PC-9 (cell line): Measurements from ENCODE around the gene AGMAT. TPM values are rescaled to one million over a fixed set of nuclear protein-coding genes. Genes with fewer than 3 reads are reported as not detected.

Experiments
- BruUV-seq: library from RNA; stranded (reverse); fragments of 400-500 nt; replicated peaks from 2 replicates; lab custom pipeline; 2021; lab: Mats Ljungman, UMichigan
- CTCF ChIA-PET: fragments of 300-600 bp; sonication (Branson Sonifier 250); formaldehyde crosslinking; loops from one replicate; lab custom pipeline; 2022; ENCODE audit warnings: antibody characterized with exemption; lab: Charles Lee
- POLR2A ChIA-PET: fragments of 300-600 bp; sonication (Branson Sonifier 250); formaldehyde crosslinking; loops from one replicate; lab custom pipeline; 2022; ENCODE audit warnings: antibody characterized with exemption; ENCODE audit not compliant: unreplicated experiment; lab: Charles Lee
- DNase-seq, 2 experiments: peaks; one replicate each; pipeline versions ENCODE4 v3.0.0 to v3.0.0-alpha.2; 2015 to 2022; ENCODE audit warnings: mixed read lengths in 1 of 2
- H2AFZ ChIP-seq: fragments of 200-600 bp; sonication (generic); 2 replicates; pipeline ENCODE4 v1.8.1; 2017; ENCODE audit warnings: antibody characterized with exemption
- H3F3A ChIP-seq: fragments of 200-600 bp; sonication (generic); 2 replicates; pipeline ENCODE4 v1.8.1; 2017; ENCODE audit warnings: antibody characterized with exemption, mild to moderate bottlenecking, low read depth; ENCODE audit not compliant: insufficient read depth
- H3K27ac ChIP-seq: fragments of 200-600 bp; sonication (generic); 2 replicates; pipeline ENCODE4 v1.6.1; 2016; ENCODE audit warnings: mixed run types
- H3K27me3 ChIP-seq: fragments of 200-600 bp; sonication (generic); 2 replicates; pipeline ENCODE4 v1.6.1; 2016; ENCODE audit warnings: low read depth, mixed run types; ENCODE audit not compliant: insufficient read depth
- H3K36me3 ChIP-seq: fragments of 200-600 bp; sonication (generic); 2 replicates; pipeline ENCODE4 v1.6.1; 2016; ENCODE audit warnings: low read depth, mixed run types
- H3K4me1 ChIP-seq: fragments of 200-600 bp; sonication (generic); replicated peaks from 2 replicates; pipeline ENCODE4 v1.6.1; 2016; ENCODE audit warnings: mixed run types; ENCODE audit not compliant: insufficient read depth
- H3K4me2 ChIP-seq: fragments of 200-600 bp; sonication (generic); 2 replicates; pipeline ENCODE4 v1.6.1; 2017; ENCODE audit warnings: mixed run types
- H3K4me3 ChIP-seq: fragments of 200-600 bp; sonication (generic); 2 replicates; pipeline ENCODE4 v1.6.1; 2016; ENCODE audit warnings: mixed run types
- H3K79me2 ChIP-seq: fragments of 200-600 bp; sonication (generic); 2 replicates; pipeline ENCODE4 v1.6.1; 2017; ENCODE audit warnings: low read depth, mixed run types
- H3K9me2 ChIP-seq: fragments of 200-600 bp; sonication (generic); 2 replicates; pipeline ENCODE4 v1.8.1; 2017; ENCODE audit warnings: mild to moderate bottlenecking; ENCODE audit not compliant: insufficient read depth
- H3K9me3 ChIP-seq: fragments of 200-600 bp; sonication (generic); 2 replicates; pipeline ENCODE4 v1.8.1; 2016; ENCODE audit warnings: low read depth; ENCODE audit not compliant: insufficient read depth
- H4K20me1 ChIP-seq: fragments of 200-600 bp; sonication (generic); 2 replicates; pipeline ENCODE4 v1.8.1; 2017; ENCODE audit not compliant: insufficient read depth
- EZH2 ChIP-seq: fragments of 200-600 bp; sonication (generic); IDR thresholded peaks from 2 replicates; pipeline ENCODE4 v1.8.0; 2017; ENCODE audit warnings: antibody characterized with exemption, low read depth
- intact Hi-C: fragments of 100-400 bp; cut with micrococcal nuclease; formaldehyde crosslinking; loops from one replicate; pipeline ENCODE4 v1.10.0; 2022; ENCODE audit not compliant: unreplicated experiment
- total RNA-seq: library from RNA; stranded (reverse); gene quantifications from 2 replicates; pipeline ENCODE4 v1.2.3, GENCODE V29; 2021
- TF ChIP-seq, protein P1 (sequence below): fragments of 200-600 bp; sonication (generic); conservative IDR thresholded peaks from 2 replicates; pipeline ENCODE4 v1.6.1; 2017; ENCODE audit warnings: mixed run types, antibody characterized with exemption, mild to moderate bottlenecking, moderate library complexity

AGMAT gene
- total RNA-seq, 1 experiment from 2014 or later: 2.9 TPM

GRCh38 chr1:15524021-15524282, 60.9 kb downstream of the AGMAT start, which contains the start of gene CASP9:
CASP9 (minus strand) TSS chr1:15524215; CDS start chr1:15524200, 15 bp downstream.
- no peak for TF ChIP-seq EZH2
- TF ChIP-seq, protein P1, sequence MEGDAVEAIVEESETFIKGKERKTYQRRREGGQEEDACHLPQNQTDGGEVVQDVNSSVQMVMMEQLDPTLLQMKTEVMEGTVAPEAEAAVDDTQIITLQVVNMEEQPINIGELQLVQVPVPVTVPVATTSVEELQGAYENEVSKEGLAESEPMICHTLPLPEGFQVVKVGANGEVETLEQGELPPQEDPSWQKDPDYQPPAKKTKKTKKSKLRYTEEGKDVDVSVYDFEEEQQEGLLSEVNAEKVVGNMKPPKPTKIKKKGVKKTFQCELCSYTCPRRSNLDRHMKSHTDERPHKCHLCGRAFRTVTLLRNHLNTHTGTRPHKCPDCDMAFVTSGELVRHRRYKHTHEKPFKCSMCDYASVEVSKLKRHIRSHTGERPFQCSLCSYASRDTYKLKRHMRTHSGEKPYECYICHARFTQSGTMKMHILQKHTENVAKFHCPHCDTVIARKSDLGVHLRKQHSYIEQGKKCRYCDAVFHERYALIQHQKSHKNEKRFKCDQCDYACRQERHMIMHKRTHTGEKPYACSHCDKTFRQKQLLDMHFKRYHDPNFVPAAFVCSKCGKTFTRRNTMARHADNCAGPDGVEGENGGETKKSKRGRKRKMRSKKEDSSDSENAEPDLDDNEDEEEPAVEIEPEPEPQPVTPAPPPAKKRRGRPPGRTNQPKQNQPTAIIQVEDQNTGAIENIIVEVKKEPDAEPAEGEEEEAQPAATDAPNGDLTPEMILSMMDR: no peak

DNA sequence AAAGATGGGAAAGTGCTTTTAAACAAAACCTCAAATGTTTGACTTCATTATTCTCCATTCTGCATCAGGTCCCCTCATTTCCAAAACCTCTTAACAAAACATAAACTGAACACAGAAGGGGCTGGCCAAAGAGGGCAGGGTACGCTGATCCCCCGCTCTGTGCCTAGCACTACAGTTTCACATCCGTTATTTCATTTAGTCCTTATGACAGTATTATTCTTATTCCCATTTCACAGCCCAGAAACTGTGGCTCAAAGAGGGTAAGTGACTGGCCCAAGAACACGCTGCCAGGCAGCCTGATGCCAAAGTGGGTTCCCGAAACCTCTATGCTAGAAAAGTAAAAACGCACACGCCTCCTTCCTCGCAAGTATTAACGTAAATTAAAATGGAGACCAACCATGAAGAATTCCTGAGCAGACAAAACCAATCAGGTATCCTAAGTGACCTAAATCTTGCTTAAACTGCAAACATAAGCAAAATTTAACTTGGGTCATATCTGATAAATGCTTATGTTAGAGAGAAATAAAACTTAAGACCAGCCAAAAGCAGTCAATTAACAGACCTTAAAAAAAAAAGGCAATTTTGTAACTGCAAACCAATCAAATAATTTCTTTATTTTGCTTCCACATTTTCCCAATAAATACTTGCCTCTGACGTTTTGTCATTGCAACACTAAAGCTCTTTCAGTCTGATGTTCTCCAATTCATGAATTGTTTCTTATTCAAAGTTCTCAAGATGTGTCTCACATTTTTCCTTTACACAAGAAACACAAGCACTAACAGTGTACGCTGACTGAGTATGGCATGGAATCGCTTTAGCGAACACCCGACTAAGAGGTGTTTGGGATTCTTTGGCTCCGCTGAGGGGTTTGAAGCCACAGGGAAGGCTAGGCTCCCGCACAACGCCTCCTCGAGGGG, 61.5 kb downstream of the AGMAT start:
- Histone ChIP-seq H3K27me3 (no peaks in the 10 kb centered on the region), H3K4me2 (peak overlapping the region; percentile 78), H3K9me2 (no peaks in the 10 kb centered on the region), H3K4me1 (peaks cover 11% of the 10 kb centered on the region), H3K79me2 (peaks cover 13% of the 10 kb centered on the region; the same call in 1 of the 2 replicates), H3K27ac (peak overlapping the region; percentile 61), H3K36me3 (no peaks in the 10 kb centered on the region), H3K9me3 (no peaks in the 10 kb centered on the region), H2AFZ (peak overlapping the region; percentile 88), H4K20me1 (no peaks in the 10 kb centered on the region), H3K4me3 (peak overlapping the region; percentile 77), H3F3A (peaks cover 25% of the 10 kb centered on the region)
- intact Hi-C loops: loop anchor here (1.0 to 10.0 kb wide), 5 partner anchors 94 to 621 kb away; partner anchors contain the start of genes DDI2 and TMEM51
- TF ChIP-seq, protein P1: no peak
- TF ChIP-seq EZH2: no peak
- ChIA-PET POLR2A (no interaction called here), CTCF (no interaction called here)
- DNase-seq: no peak
- BruUV-seq: TSS peak; percentile 51

More at GRCh38 chr1:15524021-15524282, 60.9 kb downstream of the AGMAT start, which contains the start of gene CASP9:
- Histone ChIP-seq H3K27me3 (no peaks in the 10 kb centered on the region), H3K27ac (peak within 1 kb of the TSS; percentile 78), H3K36me3 (no peaks in the 10 kb centered on the region), H3K9me3 (no peaks in the 10 kb centered on the region), H3K9me2 (no peaks in the 10 kb centered on the region), H3K4me2 (peak within 1 kb of the TSS; percentile 93), H3K4me1 (peaks cover 17% of the 10 kb centered on the region), H3K4me3 (peak within 1 kb of the TSS; percentile 77), H3F3A (peaks cover 25% of the 10 kb centered on the region), H4K20me1 (no peaks in the 10 kb centered on the region), H3K79me2 (peaks cover 15% of the 10 kb centered on the region; the same call in 1 of the 2 replicates), H2AFZ (peak within 1 kb of the TSS; percentile 88)
- CTCF ChIA-PET: no interaction called here
- BruUV-seq: no TSS peak
- no peak for DNase-seq
- POLR2A ChIA-PET: no interaction called here
- intact Hi-C loops: loop anchor here (1.0 to 10.0 kb wide), 5 partner anchors 93 to 621 kb away; partner anchors contain the start of genes DDI2 and TMEM51

DNA sequence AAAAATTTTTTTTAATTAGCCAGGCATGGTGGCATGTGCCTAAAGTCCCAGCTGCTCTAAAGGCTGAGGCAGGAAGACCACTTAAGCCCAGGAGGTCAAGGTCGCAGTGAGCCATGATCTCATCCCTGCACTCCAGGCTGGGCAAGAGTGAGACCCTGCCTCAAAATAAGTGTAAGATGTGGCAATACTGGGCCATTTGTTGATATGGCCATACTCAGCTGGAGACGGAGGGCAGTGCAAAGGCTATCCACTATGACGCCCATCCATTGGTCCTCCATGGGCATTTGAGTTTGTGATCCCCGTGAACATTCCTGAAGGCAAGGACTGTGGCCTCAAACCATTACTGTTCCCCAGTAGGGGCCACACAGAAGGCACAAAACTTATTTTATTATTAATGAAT, 62.3 kb downstream of the AGMAT start:
- peaks cover 17% of the 10 kb centered on the region for H3F3A ChIP-seq
- POLR2A ChIA-PET: no interaction called here
- TF ChIP-seq, protein P1: no peak
- no peak for TF ChIP-seq EZH2
- BruUV-seq: no TSS peak
- no peak overlapping the region for H3K4me3 ChIP-seq
- no peaks in the 10 kb centered on the region for H3K9me2 ChIP-seq
- no peaks in the 10 kb centered on the region for H3K36me3 ChIP-seq
- no peak overlapping the region for H2AFZ ChIP-seq
- H3K27ac ChIP-seq: no peak overlapping the region
- peaks cover 7% of the 10 kb centered on the region for H3K4me1 ChIP-seq
- no peaks in the 10 kb centered on the region for H3K9me3 ChIP-seq
- H4K20me1 ChIP-seq: no peaks in the 10 kb centered on the region
- H3K4me2 ChIP-seq: no peak overlapping the region
- DNase-seq: no peak
- H3K27me3 ChIP-seq: no peaks in the 10 kb centered on the region
- CTCF ChIA-PET: no interaction called here
- intact Hi-C loops: loop anchor here (10.0 kb wide), 4 partner anchors 168 to 622 kb away; partner anchors contain the start of gene TMEM51
- H3K79me2 ChIP-seq: peaks cover 4% of the 10 kb centered on the region; the same call in 1 of the 2 replicates

Other genes starting within 250 kb of the AGMAT start
- 129 and 160 TPM in 2 replicates for gene EFHD2, start 175.2 kb downstream of the AGMAT start, total RNA-seq
- gene CTRC, start 146.6 kb downstream of the AGMAT start, total RNA-seq: not detected in 2 replicates
- not detected in 2 replicates for gene CELA2A, start 128.3 kb downstream of the AGMAT start, total RNA-seq
- not detected in 2 replicates for gene CELA2B, start 108.9 kb downstream of the AGMAT start, total RNA-seq
- gene CASP9, start 60.8 kb downstream of the AGMAT start, total RNA-seq: 12.4 and 16.6 TPM in 2 replicates
- gene DNAJC16, start 58.2 kb downstream of the AGMAT start, total RNA-seq: 12.0 and 18.8 TPM in 2 replicates
- 36.1 and 38.0 TPM in 2 replicates for gene DDI2, start 32.4 kb upstream of the AGMAT start, total RNA-seq
- 45.9 and 51.8 TPM in 2 replicates for gene PLEKHM2, start 99.3 kb upstream of the AGMAT start, total RNA-seq
- gene SLC25A34, start 151.2 kb upstream of the AGMAT start, total RNA-seq: 1.4 and 1.7 TPM in 2 replicates
- gene TMEM82, start 157.4 kb upstream of the AGMAT start, total RNA-seq: not detected in 2 replicates
- 57.2 and 114 TPM in 2 replicates for gene FBLIM1, start 173.7 kb upstream of the AGMAT start, total RNA-seq
- gene UQCRHL, start 222.6 kb upstream of the AGMAT start, total RNA-seq: 4.9 and 5.1 TPM in 2 replicates